HepG2 (cell line): ENCODE results near the gene NOXO1. TPM values are rescaled to one million over a fixed set of nuclear protein-coding genes. Genes with fewer than 3 reads are reported as not detected.

Experiments
- ARID5B ChIP-seq: IDR thresholded peaks from 2 replicates; pipeline ENCODE4 v1.4.0; 2020; ENCODE audit warnings: mild to moderate bottlenecking, missing genetic modification reagents
- BRF2 ChIP-seq: sonication (generic); formaldehyde crosslinking; IDR thresholded peaks from 2 replicates; pipeline ENCODE4 v1.8.1; 2022; ENCODE audit warnings: mild to moderate bottlenecking, missing genetic modification reagents
- HMGXB4 ChIP-seq, 2 experiments: sonication (generic) in 1 of 2; formaldehyde crosslinking in 1 of 2; IDR thresholded peaks; 2 replicates each; pipeline versions ENCODE4 v1.4.0 to v1.6.1; 2018 to 2020; ENCODE audit warnings: missing genetic modification reagents in 2 of 2, borderline replicate concordance in 1 of 2, low read depth in 1 of 2, mild to moderate bottlenecking in 1 of 2, missing biosample characterization in 1 of 2
- KMT2B ChIP-seq: IDR thresholded peaks from 2 replicates; pipeline ENCODE4 v1.6.1; 2016; ENCODE audit warnings: missing genetic modification reagents, missing compliant biosample characterization
- MAZ ChIP-seq, 2 experiments: sonication (generic) in 1 of 2; formaldehyde crosslinking in 1 of 2; IDR thresholded peaks; 2 replicates each; pipeline versions ENCODE4 v1.5.0 to v1.6.1; 2012 to 2020; ENCODE audit warnings: low read depth in 2 of 2, mild to moderate bottlenecking in 2 of 2, borderline replicate concordance in 1 of 2, improper control_type of control experiment in 1 of 2, low read length in 1 of 2, missing genetic modification reagents in 1 of 2, moderate library complexity in 1 of 2
- NR2C2 ChIP-seq: sonication (generic); formaldehyde crosslinking; IDR thresholded peaks from 2 replicates; pipeline ENCODE4 v1.4.0; 2020; ENCODE audit warnings: missing genetic modification reagents, mild to moderate bottlenecking, moderate library complexity, borderline replicate concordance
- SATB2 ChIP-seq: sonication (generic); formaldehyde crosslinking; IDR thresholded peaks from 2 replicates; pipeline ENCODE4 v1.5.0; 2020; ENCODE audit warnings: missing genetic modification reagents
- TBX3 ChIP-seq: fragments of 450-650 bp; IDR thresholded peaks from 2 replicates; pipeline ENCODE4 v1.6.1; 2017; ENCODE audit warnings: antibody characterized with exemption, mild to moderate bottlenecking, inconsistent platforms, borderline replicate concordance
- ZC3H13 ChIP-seq: sonication (generic); formaldehyde crosslinking; IDR thresholded peaks from 2 replicates; pipeline ENCODE4 v1.8.1; 2023; ENCODE audit warnings: mild to moderate bottlenecking, missing genetic modification reagents, moderate library complexity
- ZNF274 ChIP-seq: sonication (generic); formaldehyde crosslinking; IDR thresholded peaks from 2 replicates; pipeline ENCODE4 v1.5.1; 2020; ENCODE audit warnings: mild to moderate bottlenecking, missing genetic modification reagents
- ZNF513 ChIP-seq: sonication (generic); formaldehyde crosslinking; conservative IDR thresholded peaks from 2 replicates; pipeline ENCODE4 v1.5.0; 2020; ENCODE audit warnings: missing genetic modification reagents
- ZNF550 ChIP-seq: sonication (generic); formaldehyde crosslinking; IDR thresholded peaks from 2 replicates; pipeline ENCODE4 v1.4.0; 2020; ENCODE audit warnings: mild to moderate bottlenecking, missing genetic modification reagents, borderline replicate concordance
- ZNF614 ChIP-seq: IDR thresholded peaks from 2 replicates; pipeline ENCODE4 v1.6.1; 2018; ENCODE audit warnings: missing biosample characterization, missing genetic modification reagents, inconsistent platforms, borderline replicate concordance
- ZNF800 ChIP-seq: sonication (generic); formaldehyde crosslinking; IDR thresholded peaks from 2 replicates; pipeline ENCODE4 v1.4.0; 2020; ENCODE audit warnings: missing genetic modification reagents
- polyA plus RNA-seq, 8 experiments: library from polyadenylated mRNA; depleted of rRNA in 3 of 8; stranded (reverse) in 7 of 8; unstranded in 1 of 8; fragments of >200 nt; fragmentation: Illumina TruSeq in 4 of 8; extraction: Trizol in 4 of 8; gene quantifications; 2 replicates each; pipeline versions ENCODE4 v1.2.1 to v1.2.3, GENCODE V29; 2011 to 2016; ENCODE audit warnings: low read depth in 4 of 8, missing spikeins in 1 of 8, mixed read lengths in 1 of 8; ENCODE audit not compliant: insufficient read depth in 1 of 8
- total RNA-seq, 5 experiments: library from RNA; depleted of rRNA; stranded (reverse); fragments of >200 nt; fragmentation: Illumina TruSeq; extraction: Trizol; gene quantifications; 2 replicates each; pipeline ENCODE4 v1.2.3, GENCODE V29; 2016; ENCODE audit warnings: low read depth in 1 of 5

NOXO1 gene
- total and polyA plus RNA-seq, 2 of the 13 experiments (the other 11 are each of a cell fraction or from before 2014, with no cell fraction given): 0.69 to 1.4 TPM

- TF ChIP-seq ZNF513 (CRISPR knock-in tag): no peak; the same call in 1 of the 2 replicates
- no peak for TF ChIP-seq ZNF614 (CRISPR knock-in tag)
- TF ChIP-seq ZNF800: no peak
- peak; percentile 34; the same call in 1 of the 2 replicates for TF ChIP-seq ZNF550 (CRISPR knock-in tag)
- peak; percentile 82 for TF ChIP-seq BRF2 (CRISPR knock-in tag)
- TF ChIP-seq SATB2 (CRISPR knock-in tag): no peak
- no peak for TF ChIP-seq MAZ (IDR thresholded peaks at IDR 0.05; ENCODE audit: borderline replicate concordance, low read depth, low read length)
- TF ChIP-seq MAZ (CRISPR knock-in tag; IDR thresholded peaks at IDR 0.05; ENCODE audit: low read depth): peak; percentile 94
- no peak for TF ChIP-seq KMT2B (CRISPR knock-in tag)
- peak; percentile 86 for TF ChIP-seq ZC3H13 (CRISPR knock-in tag)
- peak; percentile 73; the same call in 1 of the 2 replicates for TF ChIP-seq ZNF274 (CRISPR knock-in tag)
- TF ChIP-seq ARID5B: peak; percentile 7; the same call in 1 of the 2 replicates
- TF ChIP-seq HMGXB4 (CRISPR knock-in tag; IDR thresholded peaks at IDR 0.05; ENCODE audit: borderline replicate concordance in 1 of 2, low read depth in 1 of 2): peak; percentile 90 to 94
- TF ChIP-seq TBX3: no peak
- peak; percentile 52; the same call in 1 of the 2 replicates for TF ChIP-seq NR2C2 (CRISPR knock-in tag)
Measured at GRCh38 chr16:1929578-1930337, 51.5 kb downstream of the NOXO1 start (continued).
